ENCODE measurements around the gene OLFML2A. TPM values are rescaled to one million over a fixed set of nuclear protein-coding genes. Genes with fewer than 3 reads are reported as not detected.

OLFML2A gene
- total and polyA plus RNA-seq, 12 donors = 5.9 to 51.2 (median 31.8) TPM

GRCh38 chr9:124797343-124798103 is 20.6 kb downstream of the OLFML2A start:
- peaks cover 0 to 4% (median 0%) of the 10 kb centered on the region in 9 donors for H3K36me3 ChIP-seq
- H3K9me3 ChIP-seq = no peaks in the 10 kb centered on the region
- H3K4me1 ChIP-seq = peaks cover 20 to 92% (median 61%) of the 10 kb centered on the region in 9 donors
- TF ChIP-seq CTCF (IDR thresholded peaks at IDR 0.05) = no peak
- H3K27me3 ChIP-seq = no peaks in the 10 kb centered on the region
- ATAC-seq (peak in 7 of 8 donors; percentile 23 to 66 (median 42)), DNase-seq (peak in 1 of 2 donors; percentile 61)
- no peak overlapping the region for H3K4me3 ChIP-seq
- H3K27ac ChIP-seq = peak overlapping the region in 9 of 10 donors; percentile 39 to 76 (median 61)
- WGBS, 2 donors = 22 to 30% methylated on average over 10 of the region's 10 CpGs
- intact Hi-C loops (cut with DNase I) = loop anchor here in 4 of 10 donors (2.0 to 5.0 kb wide), 2 partner anchors 19 to 35 kb away; no protein-coding TSS in a partner anchor

- Histone ChIP-seq H3K4me1 (peaks cover 12 to 74% (median 56%) of the 10 kb centered on the region in 9 donors), H3K9me3 (no peaks in the 10 kb centered on the region), H3K36me3 (peaks cover 0 to 4% (median 0%) of the 10 kb centered on the region in 9 donors), H3K27ac (peak overlapping the region in 2 of 10 donors; percentile 64 to 65), H3K4me3 (no peak overlapping the region), H3K27me3 (no peaks in the 10 kb centered on the region)
- no peak for TF ChIP-seq CTCF (IDR thresholded peaks at IDR 0.05)
- ATAC-seq = no peak
- no peak for DNase-seq
- intact Hi-C loops (cut with DNase I) = loop anchor here in 3 of 10 donors (5.0 kb wide), 1 partner anchor 33 kb away; no protein-coding TSS in a partner anchor
- 89 to 90% methylated on average over 13 of the region's 13 CpGs for WGBS, 2 donors
These were observed 22.5 kb downstream of the OLFML2A start for GRCh38 chr9:124799274-124800006.

GRCh38 chr9:124800306-124801259 is 23.6 kb downstream of the OLFML2A start:
- Histone ChIP-seq H3K4me3 (no peak overlapping the region), H3K27me3 (no peaks in the 10 kb centered on the region), H3K36me3 (peaks cover 0 to 7% (median 0%) of the 10 kb centered on the region in 9 donors), H3K4me1 (peaks cover 12 to 65% (median 47%) of the 10 kb centered on the region in 9 donors), H3K27ac (peak overlapping the region in 7 of 10 donors; percentile 5 to 67 (median 64)), H3K9me3 (no peaks in the 10 kb centered on the region)
- DNase-seq = peak; percentile 52 to 76
- 16 to 22% methylated on average over 15 of the region's 15 CpGs for WGBS, 2 donors
- no peak for TF ChIP-seq CTCF (IDR thresholded peaks at IDR 0.05)
- peak; percentile 34 to 80 (median 64) for ATAC-seq
- intact Hi-C loops (cut with DNase I) = no loop called here
